Endometrial microvascular endothelial cells (primary cell): Measurements from ENCODE around the gene DGCR6L. TPM values are rescaled to one million over a fixed set of nuclear protein-coding genes. Genes with fewer than 3 reads are reported as not detected.
"Not testable (repeated sequence)": the region's sequence is repeated elsewhere in the genome, so short reads cannot be mapped to it uniquely, and the experiment has no call there.

ENCODE experiments used
- in situ Hi-C: cut with HindIII; loops from 2 replicates; pipeline ENCODE4 v1.10.0; 2017; ENCODE audit warnings: low sequenced_read_pairs, low pct_unique_long_range_greater_than_20kb; ENCODE audit errors: inconsistent ontology term
- total RNA-seq: library from RNA; depleted of rRNA; stranded (reverse); fragments of >200 nt; gene quantifications from one replicate; pipeline ENCODE4 v1.2.3, GENCODE V29; 2015; ENCODE audit errors: inconsistent ontology term

DGCR6L gene
- total RNA-seq, 1 donor from 2014 or later = 78.5 TPM

DNA sequence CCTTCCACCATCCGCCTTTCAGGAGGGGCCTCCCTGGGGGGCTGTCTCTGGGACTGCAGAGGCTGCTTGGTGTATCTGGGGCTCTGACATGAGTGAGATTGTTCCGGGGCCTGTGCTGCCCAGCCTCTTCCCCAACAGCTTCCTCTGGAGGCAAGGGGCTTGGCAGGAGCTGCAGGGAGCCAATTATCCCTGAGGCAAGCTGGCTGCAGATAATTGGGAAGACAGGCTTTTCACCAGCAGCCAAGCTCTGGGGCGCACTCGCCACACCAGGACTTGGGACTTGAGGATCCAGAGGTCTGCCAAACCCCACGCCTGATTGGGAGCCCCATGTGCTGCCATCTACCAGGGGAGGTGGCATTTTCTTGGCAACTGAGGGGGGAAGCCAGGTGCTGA is 36.2 kb downstream of the DGCR6L start:
- in situ Hi-C loops = loop anchor here (25.0 kb wide), 1 partner anchor 146 kb away; the partner anchor contains the start of gene ZDHHC8

DNA sequence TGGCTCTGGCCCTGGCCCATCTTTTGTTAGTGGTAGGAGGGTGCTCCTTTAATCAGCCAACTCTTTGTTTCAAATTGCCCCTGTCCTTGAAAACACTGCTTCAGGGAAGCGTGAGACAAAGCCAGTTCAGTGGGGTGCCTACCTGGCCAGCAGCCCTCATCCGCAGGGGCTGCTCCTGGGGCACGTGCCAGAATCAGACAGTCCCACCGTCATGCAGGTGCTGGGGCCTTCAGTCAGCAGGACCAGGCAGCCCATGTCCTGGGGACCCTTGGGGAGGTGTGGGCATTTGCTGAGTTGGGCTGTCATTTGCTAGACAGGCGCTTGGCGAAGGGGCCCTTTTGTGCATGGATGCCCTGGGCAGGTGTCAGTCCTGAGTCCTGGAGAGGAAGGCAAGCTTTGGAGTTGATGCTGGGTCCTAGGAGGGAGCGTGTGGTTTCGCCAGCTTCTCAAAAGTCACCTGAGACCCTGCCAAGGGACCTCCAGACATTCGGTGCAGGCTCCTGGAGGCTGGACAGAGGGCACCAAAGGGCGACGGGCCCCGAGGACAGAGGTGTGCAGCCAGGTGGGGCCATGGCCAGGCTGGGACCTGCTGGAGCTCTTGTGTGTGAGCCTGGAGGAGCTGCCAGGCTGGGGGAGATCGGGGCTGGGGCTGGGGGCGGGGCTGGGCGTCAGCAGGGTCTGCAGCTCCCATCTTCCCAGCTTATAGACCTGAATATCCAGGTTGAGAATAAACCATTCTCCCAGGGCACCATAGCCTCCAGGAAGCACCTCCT is 36.8 kb downstream of the DGCR6L start:
- in situ Hi-C loops = loop anchor here (25.0 kb wide), 1 partner anchor 146 kb away; the partner anchor contains the start of gene ZDHHC8

DNA sequence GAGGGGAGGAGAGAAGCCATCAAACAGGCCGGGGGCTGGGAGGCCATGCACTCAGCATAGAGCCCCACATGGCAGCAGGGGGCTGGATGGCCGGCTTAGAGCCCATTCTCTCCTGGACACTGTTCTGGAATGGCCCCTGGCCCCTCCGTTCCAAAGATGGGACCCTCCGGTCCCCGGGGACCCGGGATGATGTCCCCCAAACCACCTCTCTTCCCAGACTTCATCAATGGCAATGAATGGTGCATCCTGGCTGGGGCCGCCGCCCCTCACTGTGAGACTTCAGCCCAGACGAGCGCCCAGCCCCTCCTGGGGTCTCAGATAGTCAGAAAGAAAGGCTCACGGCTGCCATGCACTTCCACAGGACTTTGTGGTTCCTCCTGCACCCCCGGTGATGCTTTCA is 38.0 kb downstream of the DGCR6L start:
- in situ Hi-C loops = loop anchor here (25.0 kb wide), 1 partner anchor 145 kb away; the partner anchor contains the start of gene ZDHHC8

DNA sequence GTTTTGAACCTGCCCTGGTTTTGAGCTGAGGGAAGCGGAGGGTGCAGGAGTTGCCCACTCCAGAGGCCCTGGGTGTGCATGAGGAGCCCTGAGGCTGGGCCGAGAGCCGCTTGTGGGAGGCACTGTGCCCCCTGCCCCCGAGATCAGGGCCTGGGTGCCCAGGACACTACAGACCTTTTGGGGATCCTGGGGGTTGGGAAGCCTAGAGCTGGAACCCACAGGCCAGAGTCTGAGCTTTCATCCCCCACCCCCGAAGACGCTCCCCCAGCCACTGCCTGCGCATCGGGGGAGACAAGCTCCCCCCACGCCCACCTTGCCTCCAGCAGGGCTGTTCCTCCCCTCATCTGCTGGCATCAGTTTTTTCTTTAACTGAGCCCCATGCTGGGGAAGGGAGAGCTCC is 38.4 kb downstream of the DGCR6L start:
- in situ Hi-C loops = loop anchor here (25.0 kb wide), 1 partner anchor 144 kb away; the partner anchor contains the start of gene ZDHHC8

DNA sequence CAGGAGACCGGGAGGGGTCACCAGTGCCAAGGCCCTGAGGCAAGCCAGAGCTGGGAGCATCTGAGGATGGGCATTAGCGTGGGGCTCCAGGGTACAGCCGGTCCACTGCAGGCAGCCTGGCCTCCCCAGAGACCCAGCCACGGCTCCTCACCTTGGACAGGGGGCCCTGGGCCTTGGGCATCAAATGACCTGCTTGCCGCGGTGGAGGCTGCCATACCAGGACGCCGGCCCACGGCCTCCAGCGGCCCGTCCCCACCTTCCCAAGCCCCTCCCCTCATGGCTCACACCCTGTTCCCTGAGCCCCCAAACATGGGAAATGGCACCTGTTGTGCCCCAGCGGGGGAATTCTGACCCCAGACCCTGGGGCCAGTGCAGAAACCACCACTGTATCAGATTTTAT is 39.0 kb downstream of the DGCR6L start:
- in situ Hi-C loops = loop anchor here (25.0 kb wide), 1 partner anchor 144 kb away; the partner anchor contains the start of gene ZDHHC8

DNA sequence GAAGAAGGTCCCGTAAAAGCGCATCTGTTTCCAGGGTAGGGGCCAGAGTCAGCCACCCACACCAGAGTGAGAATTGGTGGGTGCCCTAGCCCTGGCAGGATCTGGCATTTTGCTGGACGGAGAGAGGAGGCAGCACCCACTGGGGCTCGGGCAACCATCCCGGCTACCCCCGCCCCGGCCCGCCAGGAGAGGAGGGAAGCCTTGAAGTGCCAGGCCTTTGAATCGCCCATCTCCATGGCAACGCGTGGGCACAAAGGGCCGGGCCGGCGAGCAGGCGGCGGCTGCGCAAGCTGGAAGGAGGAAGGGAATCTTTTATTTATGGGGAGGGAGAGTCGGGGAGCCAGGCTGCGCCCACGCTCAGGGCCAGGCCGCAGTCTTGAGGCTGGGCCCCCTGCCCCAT is 39.7 kb downstream of the DGCR6L start:
- in situ Hi-C loops = loop anchor here (25.0 kb wide), 1 partner anchor 143 kb away; the partner anchor contains the start of gene ZDHHC8

DNA sequence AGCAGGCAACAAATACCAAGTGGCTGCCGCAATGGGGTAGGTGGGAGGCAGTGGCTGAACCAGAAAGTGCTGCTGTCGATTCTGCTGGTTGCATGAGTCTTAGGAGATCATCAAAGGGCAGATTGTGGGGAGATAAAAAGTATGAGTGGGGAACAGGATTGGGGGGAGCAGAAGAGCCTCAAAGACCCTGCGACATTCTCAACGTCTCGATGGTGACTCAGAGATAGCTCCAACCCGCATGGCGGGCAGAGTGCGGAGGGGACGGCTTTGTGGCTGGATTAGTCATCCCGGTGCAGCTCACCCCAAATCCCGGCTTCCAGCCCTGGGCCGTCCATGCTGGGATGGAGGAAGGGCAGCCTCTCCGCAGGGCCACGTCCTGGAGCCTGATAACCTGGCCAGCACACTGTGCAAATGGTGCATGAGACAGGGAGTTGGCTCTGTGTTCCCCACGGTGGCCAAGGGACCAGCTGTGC is 40.2 kb downstream of the DGCR6L start:
- in situ Hi-C loops = loop anchor here (25.0 kb wide), 1 partner anchor 142 kb away; the partner anchor contains the start of gene ZDHHC8

DNA sequence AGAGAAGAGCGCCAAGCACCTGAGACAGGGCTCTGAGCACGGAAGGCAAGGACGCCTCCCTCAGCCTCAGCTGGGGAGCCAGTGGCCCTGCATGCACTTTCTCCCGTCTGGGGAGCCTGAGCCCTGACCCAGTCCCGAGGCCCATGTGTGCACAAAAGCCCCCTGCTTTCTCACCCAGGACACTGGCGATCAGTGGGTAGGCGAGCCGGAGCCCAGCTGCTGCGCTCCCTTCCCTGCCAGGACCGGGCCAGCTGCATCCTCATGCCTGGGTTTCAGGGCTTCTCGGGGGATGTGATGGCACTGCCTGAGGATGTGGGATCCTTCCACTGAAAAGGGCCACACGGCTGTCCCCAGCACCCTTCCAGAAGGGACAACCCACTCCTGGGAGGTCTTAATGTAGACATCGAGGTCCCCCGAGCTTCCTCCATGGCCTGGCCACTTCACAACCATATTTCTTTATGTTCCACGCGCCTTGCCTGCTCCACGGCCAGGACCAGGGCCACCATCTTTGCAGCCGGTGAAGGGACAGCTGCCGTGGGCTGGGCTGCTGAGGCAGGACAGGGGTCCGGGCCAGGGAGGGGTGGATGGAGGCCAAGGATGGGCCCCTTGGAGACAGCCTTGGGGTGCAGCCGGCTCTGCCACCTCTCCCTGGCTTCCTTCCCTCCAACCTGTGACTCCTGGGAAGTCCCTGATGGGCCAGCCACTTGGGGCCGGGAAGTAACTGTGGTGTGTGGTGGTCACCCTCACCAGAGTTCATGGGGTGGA is 41.0 kb downstream of the DGCR6L start:
- in situ Hi-C loops = loop anchor here (25.0 kb wide), 1 partner anchor 142 kb away; the partner anchor contains the start of gene ZDHHC8

DNA sequence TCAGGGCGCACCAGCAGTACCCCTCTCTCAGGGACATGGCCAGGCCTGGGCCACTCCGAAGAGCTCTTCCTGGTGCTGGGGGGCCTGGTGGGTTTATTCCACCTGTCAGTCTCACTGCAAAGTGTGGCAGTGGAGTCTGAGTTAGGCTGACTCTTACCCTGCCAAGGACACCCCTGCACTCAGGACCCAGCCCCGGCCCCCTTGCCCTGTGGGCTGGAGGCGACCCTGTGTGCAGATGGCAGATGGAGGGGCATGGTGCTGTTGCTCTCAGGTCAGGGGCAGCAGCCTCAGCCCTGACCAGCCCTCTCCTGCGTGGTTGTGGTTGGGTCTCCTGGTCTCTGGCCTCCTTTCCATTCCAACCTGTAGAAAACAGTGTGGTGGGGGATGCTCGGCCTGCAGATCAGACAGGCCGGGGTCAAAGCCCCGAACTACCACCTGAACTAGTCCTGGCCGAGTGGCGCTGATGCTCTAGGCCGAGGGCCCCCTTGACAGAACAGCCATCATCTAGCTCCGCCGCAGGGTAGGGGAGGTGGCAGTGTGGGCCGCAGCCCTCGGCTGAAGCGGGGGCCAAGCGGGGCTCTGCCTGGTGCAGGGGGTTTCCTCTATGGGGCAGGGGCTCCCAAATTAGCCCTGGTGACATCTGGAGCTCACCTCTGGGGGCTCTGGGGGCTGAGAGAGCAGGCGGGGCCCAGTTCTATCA is 41.8 kb downstream of the DGCR6L start:
- in situ Hi-C loops = loop anchor here (25.0 kb wide), 1 partner anchor 141 kb away; the partner anchor contains the start of gene ZDHHC8

DNA sequence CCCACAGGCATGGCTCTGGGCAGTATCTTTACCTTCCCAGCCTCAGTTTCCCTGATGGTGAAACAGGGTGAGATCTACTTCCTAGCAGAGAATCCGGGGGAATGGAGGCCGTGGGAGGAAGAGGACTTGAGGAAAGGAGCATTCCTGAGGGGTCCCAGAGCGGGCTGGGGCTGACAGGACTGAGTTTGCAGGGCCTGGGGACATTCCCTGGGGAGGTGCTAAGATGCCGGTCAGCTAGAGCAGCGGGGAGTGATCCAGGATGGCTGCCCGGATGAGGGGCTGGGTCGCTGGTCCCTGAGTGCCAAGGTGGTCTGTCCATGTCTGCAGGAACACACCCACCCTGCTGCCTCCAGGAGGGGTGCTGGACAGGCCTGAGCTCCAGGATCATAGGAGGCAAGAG is 43.4 kb downstream of the DGCR6L start:
- in situ Hi-C loops = loop anchor here (25.0 kb wide), 1 partner anchor 139 kb away; the partner anchor contains the start of gene ZDHHC8

DNA sequence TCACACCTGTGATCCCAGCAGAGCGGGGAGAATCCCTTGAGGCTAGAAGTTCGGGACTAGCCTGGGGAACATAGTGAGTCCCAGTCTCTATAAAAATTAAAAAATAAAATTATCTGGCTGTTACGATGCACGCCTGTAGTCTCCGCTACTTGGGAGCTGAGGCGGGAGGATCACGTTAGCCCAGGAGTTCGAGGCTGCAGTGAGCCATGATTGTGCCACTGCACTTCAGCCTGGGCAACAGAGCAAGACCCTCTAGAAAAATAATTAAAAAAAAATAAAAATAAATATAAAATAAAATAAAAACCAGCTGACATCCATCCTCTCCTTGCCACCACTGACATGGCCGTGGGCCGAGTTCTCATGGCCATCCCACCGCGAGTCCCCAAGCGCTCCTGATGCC is 44.0 kb downstream of the DGCR6L start:
- in situ Hi-C loops = loop anchor here (25.0 kb wide), 1 partner anchor 139 kb away; the partner anchor contains the start of gene ZDHHC8

DNA sequence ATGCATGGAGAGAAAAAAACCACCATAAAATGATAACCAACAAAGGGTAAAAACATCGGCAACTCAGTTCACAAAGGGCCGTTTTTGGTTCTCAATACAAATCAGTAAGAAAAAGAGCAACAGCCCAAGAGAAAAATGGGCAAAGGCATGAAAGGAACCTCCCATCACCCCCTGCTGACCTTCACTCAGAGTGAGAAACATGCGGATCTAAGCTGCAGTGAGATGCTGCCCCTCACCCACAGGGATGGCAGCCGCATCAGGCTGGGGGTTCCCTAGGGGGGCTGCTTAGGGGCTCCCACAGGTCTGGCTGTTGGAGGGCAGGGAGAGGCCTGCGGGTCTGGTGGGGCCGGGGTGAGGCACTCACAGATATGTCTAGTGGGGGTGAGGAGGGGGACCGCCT is 44.5 kb downstream of the DGCR6L start:
- in situ Hi-C loops = loop anchor here (25.0 kb wide), 1 partner anchor 138 kb away; the partner anchor contains the start of gene ZDHHC8

DNA sequence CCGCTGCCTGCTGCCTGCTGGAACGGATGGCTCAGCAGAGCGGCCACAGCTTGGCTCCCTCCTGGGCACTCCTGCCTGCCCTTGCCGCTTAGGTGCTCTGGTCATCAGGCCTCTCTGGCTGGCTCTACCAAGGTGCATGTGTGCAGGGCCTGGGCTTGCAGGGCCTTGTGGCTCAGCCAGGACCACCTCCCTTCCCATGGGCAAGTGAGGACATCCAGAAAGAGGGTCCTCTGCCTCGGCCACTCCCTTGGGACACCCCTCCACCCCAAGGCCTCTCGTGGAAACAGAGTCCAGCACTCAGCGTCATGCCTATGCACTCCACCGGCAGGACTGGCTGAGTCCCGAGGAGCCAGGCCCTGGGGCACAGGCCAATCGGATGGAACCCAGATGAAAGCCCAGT is 45.5 kb downstream of the DGCR6L start:
- in situ Hi-C loops = not testable (repeated sequence)

DNA sequence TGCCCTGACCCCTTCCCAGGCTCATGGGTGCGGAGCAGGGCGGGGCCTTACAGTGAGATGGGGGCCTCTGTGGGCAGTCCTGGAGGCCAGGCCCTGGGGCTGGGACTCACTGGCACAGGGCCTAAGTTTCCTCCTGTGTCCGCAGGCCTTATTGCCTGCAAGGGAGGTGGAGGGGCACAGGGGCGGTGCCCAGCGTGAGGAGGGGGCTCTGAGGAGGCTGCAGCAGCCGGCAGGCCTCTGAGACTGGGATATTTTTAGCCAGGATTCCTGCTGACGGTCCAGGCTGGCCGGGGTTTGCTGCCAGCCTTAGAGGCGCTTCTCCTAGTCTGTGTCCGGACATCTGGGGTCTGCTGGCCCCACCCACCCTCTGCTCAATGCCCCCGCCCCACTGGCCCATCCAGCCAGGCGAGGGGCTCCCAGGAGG is 46.1 kb downstream of the DGCR6L start:
- in situ Hi-C loops = no loop called here

DNA sequence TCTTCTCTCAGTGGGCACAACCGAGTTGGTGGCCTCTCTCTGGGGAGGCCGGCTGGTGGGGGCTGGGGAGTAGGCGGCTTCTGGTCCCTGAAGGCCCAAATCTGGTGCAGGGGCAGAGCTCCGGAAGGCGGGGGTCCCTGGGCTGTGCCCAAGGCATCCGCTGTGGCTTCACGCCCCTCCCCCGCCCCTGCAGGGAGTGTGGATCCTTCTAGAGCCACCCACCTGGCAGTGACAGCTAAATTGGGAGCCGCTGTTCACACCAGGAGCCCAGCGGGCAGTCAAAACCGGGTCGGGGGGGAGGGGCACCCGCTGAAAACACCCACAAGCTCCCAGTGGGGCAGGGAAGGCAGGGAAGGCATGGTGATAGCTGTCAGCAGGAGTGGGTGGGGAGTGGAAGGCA is 47.2 kb downstream of the DGCR6L start:
- in situ Hi-C loops = no loop called here

DNA sequence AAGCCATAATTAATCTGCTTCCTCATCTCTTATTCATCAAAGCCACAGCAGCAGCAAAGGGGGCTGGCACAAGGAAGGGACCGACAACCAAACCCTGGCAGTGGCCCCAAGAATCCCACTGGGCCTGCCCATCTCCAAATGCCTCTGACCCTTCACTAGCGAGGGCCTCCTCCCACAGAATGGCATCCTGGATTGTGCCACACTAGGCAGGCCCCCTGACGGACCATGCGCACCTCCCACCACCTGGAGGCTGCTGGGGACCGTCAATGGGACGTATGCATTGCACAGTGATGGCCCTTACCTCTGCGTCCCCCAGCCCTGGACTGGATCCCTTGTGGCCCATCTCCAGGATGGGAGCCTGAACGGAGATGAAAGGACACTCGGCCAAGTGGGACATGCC is 47.7 kb downstream of the DGCR6L start:
- in situ Hi-C loops = no loop called here

DNA sequence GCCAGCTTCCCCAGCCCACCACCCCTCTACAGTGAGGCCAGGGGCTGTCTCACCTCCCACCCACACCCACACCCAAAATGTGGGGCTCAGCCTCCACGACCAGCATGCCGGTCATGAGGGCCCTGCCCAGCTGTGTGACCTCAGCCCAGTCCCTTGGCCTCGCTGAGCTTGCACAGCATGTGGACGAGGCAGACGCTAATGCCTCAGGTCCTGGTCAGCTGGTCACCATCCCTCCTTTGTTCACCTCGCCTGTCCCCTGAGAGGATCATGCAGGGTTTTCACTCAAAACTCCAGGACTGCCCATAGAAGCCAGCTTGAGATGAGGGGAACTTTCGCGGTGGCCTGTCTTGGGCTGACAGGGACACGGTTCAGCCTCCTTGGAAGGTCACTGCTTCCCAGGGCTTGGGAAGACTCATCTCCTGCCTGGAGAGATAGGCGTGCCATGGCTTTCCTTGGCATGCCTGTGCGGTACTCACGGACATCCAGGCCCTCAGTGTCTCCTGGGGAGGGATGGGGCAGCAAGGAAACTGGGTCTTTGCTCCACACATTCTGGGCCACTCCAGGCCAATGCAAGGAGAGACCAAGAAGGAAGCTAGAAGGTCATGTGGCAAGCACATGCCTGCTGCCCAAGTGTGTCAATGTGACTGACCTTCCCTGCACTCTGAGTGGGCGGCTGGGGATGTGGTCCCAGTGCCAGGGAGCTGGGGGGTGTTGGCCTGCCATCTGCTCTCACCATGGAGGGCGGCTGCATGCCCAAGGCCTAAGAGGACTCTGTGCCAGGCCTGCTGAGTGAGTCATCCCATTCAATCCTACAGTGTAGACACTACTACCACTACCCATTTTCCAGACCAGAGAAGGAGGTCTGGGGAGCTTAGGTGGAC is 48.5 kb downstream of the DGCR6L start:
- in situ Hi-C loops = no loop called here
